Measurements from ENCODE around the gene PHF12.

- TF ChIP-seq POLR2A (IDR thresholded peaks at IDR 0.05; ENCODE audit: low read depth, low read length) (no peak), POLR2AphosphoS5 (IDR thresholded peaks at IDR 0.05; ENCODE audit: low read depth, low read length) (no peak), SPI1 (IDR thresholded peaks at IDR 0.05; ENCODE audit: low read depth, low read length) (no peak), PAX5 (IDR thresholded peaks at IDR 0.05; ENCODE audit: insufficient read depth, low read length, severe bottlenecking) (no peak), TAF1 (IDR thresholded peaks at IDR 0.05; ENCODE audit: low read depth, low read length) (no peak)
Observed at GRCh38 chr17:28997806-28998205, 46.5 kb upstream of the PHF12 start.
